H1 (cell line): ENCODE results near the gene METAP1D. TPM values are rescaled to one million over a fixed set of nuclear protein-coding genes. Genes with fewer than 3 reads are reported as not detected.

Experiments used
- CTCF ChIA-PET: fragments of 300-600 bp; sonication (Branson Sonifier 250); formaldehyde crosslinking; loops from one replicate; lab custom pipeline; 2021; ENCODE audit not compliant: partially characterized antibody; lab: Charles Lee
- POLR2A ChIA-PET: fragments of 300-600 bp; sonication (Branson Sonifier 250); formaldehyde crosslinking; loops from one replicate; lab custom pipeline; 2021; ENCODE audit warnings: inconsistent platforms; ENCODE audit not compliant: partially characterized antibody; lab: Charles Lee
- DNase-seq, 2 experiments: peaks; one replicate each; pipeline versions ENCODE4 v3.0.0 to v3.0.0-alpha.2; 2010 to 2022; ENCODE audit warnings: low spot score in 2 of 2, low read depth in 1 of 2, mixed read lengths in 1 of 2
- FAIRE-seq: peaks from 2 replicates; lab custom pipeline; 2011; peaks lifted over from hg19 to GRCh38; lab: Jason Lieb, UNC
- H2AFZ ChIP-seq: 2 replicates; pipeline ENCODE4 v1.8.1; 2012; ENCODE audit warnings: low read length, inconsistent platforms
- H2AK5ac ChIP-seq: 2 replicates; pipeline ENCODE4 v1.6.1; 2013; ENCODE audit warnings: low read depth, low read length
- H2BK120ac ChIP-seq: replicated peaks from 2 replicates; pipeline ENCODE3; 2013; ENCODE audit warnings: low read depth, low read length, inconsistent platforms
- H2BK12ac ChIP-seq: 2 replicates; pipeline ENCODE4 v1.6.1; 2013; ENCODE audit warnings: low read depth, low read length
- H2BK15ac ChIP-seq: 2 replicates; pipeline ENCODE4 v1.6.1; 2013; ENCODE audit warnings: low read length
- H2BK20ac ChIP-seq: 2 replicates; pipeline ENCODE4 v1.6.1; 2013; ENCODE audit warnings: low read length
- H2BK5ac ChIP-seq: 2 replicates; pipeline ENCODE4 v1.6.1; 2013; ENCODE audit warnings: low read depth, low read length
- H3K14ac ChIP-seq: 2 replicates; pipeline ENCODE4 v1.6.1; 2013; ENCODE audit warnings: inconsistent platforms; ENCODE audit not compliant: insufficient read length
- H3K18ac ChIP-seq: 2 replicates; pipeline ENCODE4 v1.6.1; 2013; ENCODE audit warnings: low read length; ENCODE audit errors: extremely low read depth
- H3K23ac ChIP-seq: 2 replicates; pipeline ENCODE4 v1.6.1; 2013; ENCODE audit warnings: inconsistent platforms; ENCODE audit not compliant: insufficient read length
- H3K23me2 ChIP-seq: 2 replicates; pipeline ENCODE4 v1.6.1; 2013; ENCODE audit warnings: low read depth, low read length
- H3K27ac ChIP-seq: 2 replicates; pipeline ENCODE4 v1.6.1; 2011; ENCODE audit warnings: low read depth, low read length, inconsistent platforms
- H3K27me3 ChIP-seq, 4 experiments: replicated peaks in 1 of 4; 1 replicate in 1 of 4; 2 replicates in 3 of 4; pipeline versions ENCODE4 v1.6.1 to v1.8.1; 2011 to 2013; ENCODE audit warnings: low read length in 3 of 4, mild to moderate bottlenecking in 3 of 4, inconsistent platforms in 2 of 4, mixed read lengths in 2 of 4, moderate library complexity in 1 of 4; ENCODE audit not compliant: control insufficient read depth in 3 of 4, insufficient read depth in 3 of 4; ENCODE audit errors: extremely low read depth in 1 of 4
- H3K36me3 ChIP-seq, 4 experiments: 2 replicates each; pipeline versions ENCODE4 v1.6.1 to v1.8.1; 2011 to 2013; ENCODE audit warnings: mild to moderate bottlenecking in 4 of 4, low read length in 3 of 4, moderate library complexity in 2 of 4, control low read depth in 1 of 4, inconsistent platforms in 1 of 4; ENCODE audit not compliant: insufficient read depth in 4 of 4, control insufficient read depth in 2 of 4
- H3K4ac ChIP-seq: replicated peaks from 2 replicates; pipeline ENCODE3; 2013; ENCODE audit warnings: low read length, low read depth, mixed read lengths, inconsistent platforms; ENCODE audit not compliant: insufficient read length
- H3K4me1 ChIP-seq, 4 experiments: replicated peaks in 1 of 4; 1 replicate in 1 of 4; 2 replicates in 3 of 4; pipeline versions ENCODE4 v1.6.1 to v1.8.1; 2011 to 2013; ENCODE audit warnings: low read length in 3 of 4, inconsistent platforms in 2 of 4, mixed read lengths in 1 of 4; ENCODE audit not compliant: insufficient read depth in 4 of 4, control insufficient read depth in 3 of 4
- H3K4me2 ChIP-seq, 2 experiments: 2 replicates each; pipeline versions ENCODE4 v1.6.1 to v1.8.1; 2011 to 2013; ENCODE audit warnings: low read depth in 2 of 2, low read length in 2 of 2, control low read depth in 1 of 2, inconsistent platforms in 1 of 2, mild to moderate bottlenecking in 1 of 2; ENCODE audit not compliant: insufficient read depth in 1 of 2
- H3K4me3 ChIP-seq, 4 experiments: fragments of 200-600, 300-600 bp in 1 of 4; sonication (generic), shearing (Covaris generic), sonication (Bioruptor Twin) in 1 of 4; 2 replicates each; pipeline versions ENCODE4 v1.5.1 to v1.8.1; 2011 to 2016; ENCODE audit warnings: low read length in 4 of 4, low read depth in 3 of 4, control low read depth in 2 of 4, inconsistent platforms in 2 of 4, mild to moderate bottlenecking in 2 of 4, mixed read lengths in 1 of 4, moderate library complexity in 1 of 4; ENCODE audit not compliant: insufficient read depth in 2 of 4; ENCODE audit errors: extremely low read depth in 1 of 4
- H3K56ac ChIP-seq: replicated peaks from 2 replicates; pipeline ENCODE3; 2013; ENCODE audit warnings: low read depth, mild to moderate bottlenecking, mixed read lengths, low read length, inconsistent platforms; ENCODE audit not compliant: insufficient read length
- H3K79me1 ChIP-seq: 2 replicates; pipeline ENCODE4 v1.6.1; 2013; ENCODE audit warnings: low read depth, low read length, control low read depth
- H3K79me2 ChIP-seq, 2 experiments: 2 replicates each; pipeline versions ENCODE4 v1.6.1 to v1.8.1; 2012 to 2013; ENCODE audit warnings: low read length in 2 of 2, mild to moderate bottlenecking in 2 of 2, inconsistent platforms in 1 of 2; ENCODE audit not compliant: insufficient read depth in 2 of 2, control insufficient read depth in 1 of 2
- H3K9ac ChIP-seq, 4 experiments: replicated peaks in 1 of 4; 1 replicate in 1 of 4; 2 replicates in 3 of 4; pipeline versions ENCODE4 v1.6.1 to v1.8.1; 2011 to 2013; ENCODE audit warnings: low read depth in 3 of 4, low read length in 3 of 4, control low read depth in 2 of 4, mild to moderate bottlenecking in 2 of 4, moderate library complexity in 2 of 4, inconsistent platforms in 1 of 4; ENCODE audit errors: extremely low read depth in 1 of 4
- H3K9me3 ChIP-seq, 2 experiments: 2 replicates each; pipeline versions ENCODE4 v1.6.1 to v1.8.1; 2012 to 2013; ENCODE audit warnings: mild to moderate bottlenecking in 2 of 2, moderate library complexity in 2 of 2, control low read depth in 1 of 2, inconsistent platforms in 1 of 2, low read depth in 1 of 2, low read length in 1 of 2, mixed read lengths in 1 of 2; ENCODE audit not compliant: insufficient read depth in 2 of 2
- H4K20me1 ChIP-seq, 2 experiments: replicated peaks in 1 of 2; 2 replicates each; pipeline versions ENCODE3 to v1.8.1; 2011 to 2013; ENCODE audit warnings: inconsistent platforms in 2 of 2, low read length in 2 of 2, mild to moderate bottlenecking in 1 of 2; ENCODE audit not compliant: insufficient read depth in 2 of 2, control insufficient read depth in 1 of 2
- H4K5ac ChIP-seq: 2 replicates; pipeline ENCODE4 v1.6.1; 2013; ENCODE audit warnings: low read length, low read depth, mixed read lengths, inconsistent platforms; ENCODE audit not compliant: insufficient read length
- H4K8ac ChIP-seq: 2 replicates; pipeline ENCODE4 v1.8.0; 2013; ENCODE audit warnings: mild to moderate bottlenecking, moderate library complexity, low read length, inconsistent platforms; ENCODE audit not compliant: insufficient read depth; ENCODE audit errors: extremely low read depth
- H4K91ac ChIP-seq: replicated peaks from 2 replicates; pipeline ENCODE3; 2013; ENCODE audit warnings: low read length, mixed read lengths, inconsistent platforms; ENCODE audit not compliant: insufficient read length
- CHD2 ChIP-seq: IDR thresholded peaks from 2 replicates; pipeline ENCODE4 v1.6.1; 2012; ENCODE audit warnings: low read length, improper control_type of control experiment
- JUND ChIP-seq: IDR thresholded peaks from 2 replicates; pipeline ENCODE4 v1.6.1; 2011; ENCODE audit warnings: mild to moderate bottlenecking, improper control_type of control experiment, low read length
- KDM5A ChIP-seq: fragments of 200-600 bp; IDR thresholded peaks from 2 replicates; pipeline ENCODE4 v1.7.1; 2012; ENCODE audit warnings: mild to moderate bottlenecking, low read length, inconsistent platforms, mixed read lengths
- MAFK ChIP-seq: IDR thresholded peaks from 2 replicates; pipeline ENCODE4 v1.6.1; 2012; ENCODE audit warnings: low read depth, mild to moderate bottlenecking, improper control_type of control experiment, low read length
- SP2 ChIP-seq: IDR thresholded peaks from 2 replicates; pipeline ENCODE4 v1.6.1; 2012; ENCODE audit warnings: mild to moderate bottlenecking, low read length, inconsistent platforms
- WGBS, 2 experiments: shearing (Covaris generic) in 1 of 2; methylation state at CpG; one replicate each; pipeline versions ENCODE4 v1.1.6 to v1.1.7; 2013 to 2015; ENCODE audit warnings: low lambda C conversion rate in 2 of 2, mixed read lengths in 2 of 2, inconsistent platforms in 1 of 2, low coverage in 1 of 2, missing lambda C conversion rate in 1 of 2; ENCODE audit not compliant: insufficient replicate concordance in 2 of 2, insufficient coverage in 1 of 2, insufficient read length in 1 of 2; ENCODE audit errors: extremely low coverage in 1 of 2, missing lambda C conversion rate in 1 of 2; 5-methylcytosine and 5-hydroxymethylcytosine counted together
- polyA plus RNA-seq, 7 experiments: library from polyadenylated mRNA; depleted of rRNA in 3 of 7; stranded (reverse) in 5 of 7; unstranded in 2 of 7; fragments of >200 nt in 5 of 7; fragments of 200-250 nt in 2 of 7; gene quantifications; 1 replicate in 5 of 7; 2 replicates in 1 of 7; 4 replicates in 1 of 7; pipeline versions ENCODE4 v1.2.1 to v1.2.3, GENCODE V29; 2011 to 2013; ENCODE audit warnings: missing spikeins in 2 of 7, mixed read lengths in 2 of 7
- total RNA-seq: library from RNA; stranded (reverse); fragmentation: NEBNext Ultra II Directional; extraction: Animal tissue kit (Norgen Biotek cat#: 25700); gene quantifications from 2 replicates; pipeline ENCODE4 v1.2.1, GENCODE V29; 2021

The METAP1D gene
- total and polyA plus RNA-seq, 2 of the 8 experiments (the other 6 are each of a cell fraction or from before 2014, with no cell fraction given) = 3.9 to 6.2 TPM

- Histone ChIP-seq H4K20me1 (no peaks in the 10 kb centered on the region), H2AFZ (no peak overlapping the region), H3K27me3 (no peaks in the 10 kb centered on the region), H4K8ac (no peak overlapping the region), H3K18ac (no peak overlapping the region), H3K79me1 (no peaks in the 10 kb centered on the region), H4K5ac (no peak overlapping the region), H2BK12ac (no peak overlapping the region), H3K56ac (no peak overlapping the region), H3K14ac (no peak overlapping the region), H3K9me3 (no peaks in the 10 kb centered on the region), H2AK5ac (no peak overlapping the region)
- no peak for DNase-seq
- TF ChIP-seq JUND = no peak
- no peak for TF ChIP-seq SP2
- no peak for TF ChIP-seq MAFK
- no peak for TF ChIP-seq CHD2
- no peak for TF ChIP-seq KDM5A
- TF ChIP-seq, all 59 proteins: peak for 0
- Histone ChIP-seq H3K9ac (no peak overlapping the region), H3K79me2 (no peaks in the 10 kb centered on the region), H4K91ac (no peak overlapping the region), H3K36me3 (no peaks in the 10 kb centered on the region), H3K27ac (no peak overlapping the region), H2BK120ac (no peak overlapping the region), H2BK20ac (no peak overlapping the region), H3K4me2 (no peak overlapping the region), H3K23me2 (no peaks in the 10 kb centered on the region), H2BK5ac (no peak overlapping the region; the same call in 1 of the 2 replicates), H3K4me3 (no peak overlapping the region), H3K4me1 (peaks cover 0 to 14% (median 5%) of the 10 kb centered on the region in 4 experiments; a peak in 4 of 7 replicates), H3K23ac (no peak overlapping the region), H3K4ac (no peak overlapping the region), H2BK15ac (no peak overlapping the region)
- CTCF ChIA-PET = interaction anchor here (1.0 to 1.1 kb wide), 3 partner anchors 9 to 115 kb away, joined by 3 to 5 read pairs (median 3); no protein-coding TSS in a partner anchor
- POLR2A ChIA-PET = interaction anchor here (0.8 to 1.2 kb wide), 5 partner anchors 9 to 223 kb away, joined by 3 read pairs; no protein-coding TSS in a partner anchor
- 77% methylated on average over 11 of the region's 11 CpGs; no CpG with 5 or more reads in 1 of the 2 experiments for WGBS, 2 experiments
- FAIRE-seq = no peak
Observed at GRCh38 chr2:172011812-172012575, 12.2 kb downstream of the METAP1D start.
